Endothelial cell of umbilical vein (primary cell): ENCODE data around the gene ASCL5. TPM values are rescaled to one million over a fixed set of nuclear protein-coding genes. Genes with fewer than 3 reads are reported as not detected.

Source experiments
- BruUV-seq: library from RNA; stranded (reverse); fragments of 400-500 nt; replicated peaks from 2 replicates; lab custom pipeline; 2021; lab: Mats Ljungman, UMichigan
- CTCF ChIA-PET: fragments of 300-600, 350-600 bp; sonication (Branson Sonifier 250); formaldehyde crosslinking; loops from one replicate; lab custom pipeline; 2021; ENCODE audit warnings: antibody characterized with exemption, inconsistent platforms; lab: Charles Lee
- POLR2A ChIA-PET: fragments of 300-600, 350-600 bp; sonication (Branson Sonifier 250); formaldehyde crosslinking; loops from one replicate; lab custom pipeline; 2021; ENCODE audit warnings: antibody characterized with exemption, inconsistent platforms; lab: Charles Lee
- DNase-seq: peaks from one replicate; pipeline ENCODE4 v3.0.0-alpha.2; 2011; ENCODE audit warnings: low read depth, low spot score
- FAIRE-seq: peaks from 2 replicates; lab custom pipeline; 2011; peaks lifted over from hg19 to GRCh38; lab: Jason Lieb, UNC
- H2AFZ ChIP-seq: 2 replicates; pipeline ENCODE4 v1.6.0; 2012; ENCODE audit warnings: low read depth, low read length, control low read depth, inconsistent platforms
- H3K27ac ChIP-seq: 2 replicates; pipeline ENCODE4 v1.5.1; 2011; ENCODE audit warnings: low read depth, mild to moderate bottlenecking, control low read depth, low read length, moderate library complexity; ENCODE audit not compliant: insufficient read depth
- H3K27me3 ChIP-seq, 2 experiments: 2 replicates each; pipeline versions ENCODE4 v1.6.0 to v1.6.1; 2011; ENCODE audit warnings: low read length in 2 of 2, mixed read lengths in 1 of 2; ENCODE audit not compliant: control insufficient read depth in 2 of 2, insufficient read depth in 2 of 2
- H3K36me3 ChIP-seq, 2 experiments: 2 replicates in 1 of 2; 3 replicates in 1 of 2; pipeline ENCODE4 v1.5.1; 2011; ENCODE audit warnings: low read length in 2 of 2, mild to moderate bottlenecking in 1 of 2, moderate library complexity in 1 of 2; ENCODE audit not compliant: control insufficient read depth in 2 of 2, insufficient read depth in 2 of 2; ENCODE audit errors: extremely low read depth in 1 of 2
- H3K4me1 ChIP-seq: 3 replicates; pipeline ENCODE4 v1.5.1; 2011; ENCODE audit warnings: mild to moderate bottlenecking, low read length; ENCODE audit not compliant: control insufficient read depth, insufficient read depth; ENCODE audit errors: extremely low read depth
- H3K4me2 ChIP-seq: 2 replicates; pipeline ENCODE4 v1.6.1; 2011; ENCODE audit warnings: low read length, control low read depth, mixed read lengths; ENCODE audit not compliant: insufficient read depth
- H3K4me3 ChIP-seq, 3 experiments: fragments of 200-600 bp in 1 of 3; sonication (generic), shearing (Covaris generic) in 1 of 3; replicated peaks in 1 of 3; 2 replicates each; pipeline ENCODE4 v1.5.1; 2011 to 2016; ENCODE audit warnings: control low read depth in 3 of 3, low read length in 3 of 3, mild to moderate bottlenecking in 2 of 3, inconsistent platforms in 1 of 3, low read depth in 1 of 3, moderate library complexity in 1 of 3; ENCODE audit not compliant: insufficient read depth in 1 of 3
- H3K79me2 ChIP-seq: 2 replicates; pipeline ENCODE4 v1.6.0; 2012; ENCODE audit warnings: low read length, inconsistent platforms; ENCODE audit not compliant: control insufficient read depth, insufficient read depth
- H3K9ac ChIP-seq: replicated peaks from 2 replicates; pipeline ENCODE3; 2011; ENCODE audit warnings: low read length, control low read depth; ENCODE audit not compliant: insufficient read depth; ENCODE audit errors: extremely low read depth
- H3K9me1 ChIP-seq: replicated peaks from 3 replicates; pipeline ENCODE4 v1.6.0; 2011; ENCODE audit warnings: mild to moderate bottlenecking, low read length; ENCODE audit not compliant: control insufficient read depth, insufficient read depth; ENCODE audit errors: extremely low read depth
- H3K9me3 ChIP-seq: replicated peaks from 2 replicates; pipeline ENCODE4 v1.5.1; 2012; ENCODE audit warnings: low read length, inconsistent platforms; ENCODE audit not compliant: control insufficient read depth, insufficient read depth
- H4K20me1 ChIP-seq: replicated peaks from 2 replicates; pipeline ENCODE3; 2011; ENCODE audit warnings: mild to moderate bottlenecking, low read length; ENCODE audit not compliant: control insufficient read depth, insufficient read depth; ENCODE audit errors: extremely low read depth
- CTCF ChIP-seq, 2 donors: IDR thresholded peaks; 1 replicate in 1 of 2; 2 replicates in 1 of 2; pipeline ENCODE4 v1.5.1; 2011; ENCODE audit warnings: low read length in 2 of 2, mild to moderate bottlenecking in 2 of 2, moderate library complexity in 2 of 2, control low read depth in 1 of 2, inconsistent platforms in 1 of 2, low read depth in 1 of 2; ENCODE audit not compliant: insufficient read depth in 1 of 2; ENCODE audit errors: extremely low read depth in 1 of 2
- EZH2 ChIP-seq: IDR thresholded peaks from 2 replicates; pipeline ENCODE4 v1.6.1; 2012; ENCODE audit warnings: borderline replicate concordance, low read depth, mild to moderate bottlenecking, moderate library complexity, low read length, inconsistent platforms; ENCODE audit not compliant: severe bottlenecking
- FOS ChIP-seq: IDR thresholded peaks from 2 replicates; pipeline ENCODE4 v1.6.1; 2011; ENCODE audit warnings: mild to moderate bottlenecking, low read length, moderate library complexity, borderline replicate concordance; ENCODE audit not compliant: insufficient read depth
- GATA2 ChIP-seq: IDR thresholded peaks from 2 replicates; pipeline ENCODE4 v1.7.0; 2011; ENCODE audit warnings: low read depth, mild to moderate bottlenecking, moderate library complexity, mixed read lengths, low read length; ENCODE audit not compliant: insufficient read length, insufficient read depth
- JUN ChIP-seq: IDR thresholded peaks from 2 replicates; pipeline ENCODE4 v1.6.1; 2011; ENCODE audit warnings: borderline replicate concordance, low read depth; ENCODE audit not compliant: insufficient read length, insufficient read depth
- MYC ChIP-seq: IDR thresholded peaks from one replicate; pipeline ENCODE4 v1.6.1; 2011; ENCODE audit warnings: mild to moderate bottlenecking, low read depth, low read length
- POLR2A ChIP-seq: IDR thresholded peaks from 2 replicates; pipeline ENCODE4 v1.6.1; 2012; ENCODE audit warnings: low read depth, mild to moderate bottlenecking, control low read depth, low read length
- POLR2AphosphoS5 ChIP-seq: IDR thresholded peaks from 2 replicates; pipeline ENCODE4 v1.6.1; 2012; ENCODE audit warnings: low read depth, mild to moderate bottlenecking, control low read depth, low read length, moderate library complexity; ENCODE audit not compliant: insufficient read depth
- dilution Hi-C: fragments of 300-500 bp; cut with MboI; formaldehyde crosslinking; loops from one replicate; pipeline ENCODE4 v1.15.0; 2019; ENCODE audit warnings: low sequenced_read_pairs; ENCODE audit not compliant: extremely low pct_ligation_motif_present
- intact Hi-C: fragments of 100-400 bp; cut with micrococcal nuclease; formaldehyde crosslinking; loops from one replicate; pipeline ENCODE4 v1.10.0; 2022
- polyA plus RNA-seq, 4 experiments: library from polyadenylated mRNA; depleted of rRNA in 3 of 4; stranded (reverse) in 3 of 4; unstranded in 1 of 4; fragments of >200 nt; gene quantifications; 2 replicates each; pipeline versions ENCODE4 v1.2.1 to v1.2.3, GENCODE V29; 2011 to 2012; ENCODE audit warnings: missing spikeins in 1 of 4
- total RNA-seq: library from RNA; stranded (reverse); gene quantifications from 2 replicates; pipeline ENCODE4 v1.2.3, GENCODE V29; 2021
- TF ChIP-seq, protein P1 (sequence below): IDR thresholded peaks from 2 replicates; pipeline ENCODE4 v1.6.1; 2011; ENCODE audit not compliant: insufficient read depth, insufficient read length

Gene ASCL5
- total and polyA plus RNA-seq, 2 donors (not counting 3 experiments of a cell fraction or from before 2014, with no cell fraction given): not detected

DNA sequence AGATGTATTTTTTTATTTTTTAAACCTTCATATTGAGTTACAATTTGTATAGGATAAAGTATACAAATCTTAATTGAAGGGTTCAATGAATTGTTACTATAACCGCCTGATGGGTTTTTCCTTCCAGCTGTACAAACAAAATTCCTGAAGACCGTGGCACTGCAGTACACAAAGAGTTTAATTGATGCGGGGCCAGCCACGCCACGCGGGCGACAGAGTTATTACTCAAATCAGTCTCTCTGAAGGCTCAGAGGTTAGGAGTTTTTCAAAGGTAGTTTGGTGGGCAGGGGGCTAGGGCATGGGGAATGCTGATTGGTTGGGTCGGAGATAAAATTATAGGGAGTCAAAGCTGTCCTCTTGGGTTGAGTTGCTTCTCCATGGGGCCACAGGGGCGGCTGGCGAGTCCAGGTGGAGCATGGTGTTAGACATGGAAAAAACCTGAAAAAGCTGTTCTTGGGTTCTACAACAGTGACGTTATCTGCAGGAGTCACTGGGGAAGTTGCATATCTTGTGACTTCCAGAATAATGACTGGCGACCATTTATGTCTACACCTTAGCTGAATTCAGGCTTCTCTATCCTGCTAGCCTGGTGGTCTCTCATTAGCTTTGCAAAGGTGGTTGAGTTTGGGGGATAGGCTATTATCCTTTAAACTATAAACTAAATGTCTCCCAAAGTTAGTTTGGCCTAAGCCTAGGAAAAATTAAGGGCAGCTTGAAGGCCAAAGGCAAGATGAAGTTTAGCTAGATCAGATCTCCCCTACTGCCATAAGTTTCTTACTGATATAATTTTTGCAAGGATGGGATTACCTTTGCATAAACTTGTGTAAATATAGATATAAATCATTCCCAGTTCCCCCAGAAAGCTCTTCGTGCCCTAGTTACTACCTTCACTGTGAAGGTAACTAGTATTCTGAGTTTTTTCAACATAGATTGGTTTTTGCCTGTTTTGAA, 40.3 kb upstream of the ASCL5 start:
- Histone ChIP-seq H3K36me3 (no peaks in the 10 kb centered on the region), H3K79me2 (no peaks in the 10 kb centered on the region), H3K4me3 (no peak overlapping the region), H4K20me1 (no peaks in the 10 kb centered on the region), H3K4me2 (no peak overlapping the region), H3K27ac (no peak overlapping the region), H3K4me1 (peaks cover 9% of the 10 kb centered on the region), H3K9ac (no peak overlapping the region), H3K9me3 (no peaks in the 10 kb centered on the region), H2AFZ (no peak overlapping the region), H3K27me3 (peaks cover 14 to 19% of the 10 kb centered on the region in 2 experiments), H3K9me1 (no peaks in the 10 kb centered on the region)
- FAIRE-seq (no peak), DNase-seq (no peak)
- intact Hi-C loops (no loop called here), dilution Hi-C loops (no loop called here)
- TF ChIP-seq MYC (no peak), POLR2AphosphoS5 (no peak), FOS (no peak), EZH2 (no peak), CTCF (IDR thresholded peaks at IDR 0.05; ENCODE audit: extremely low read depth in 1 of 2, insufficient read depth in 1 of 2, low read depth in 1 of 2, low read length in 2 of 2) (no peak), POLR2A (no peak), GATA2 (no peak), JUN (no peak)
- TF ChIP-seq, protein P1, sequence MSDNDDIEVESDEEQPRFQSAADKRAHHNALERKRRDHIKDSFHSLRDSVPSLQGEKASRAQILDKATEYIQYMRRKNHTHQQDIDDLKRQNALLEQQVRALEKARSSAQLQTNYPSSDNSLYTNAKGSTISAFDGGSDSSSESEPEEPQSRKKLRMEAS: no peak
- POLR2A ChIA-PET: no interaction called here
- no TSS peak for BruUV-seq
- CTCF ChIA-PET: interaction anchor here (1.9 kb wide), 1 partner anchor 18 kb away, joined by 9 read pairs; no protein-coding TSS in a partner anchor
